ENCODE data around the gene UBA52.

DNA sequence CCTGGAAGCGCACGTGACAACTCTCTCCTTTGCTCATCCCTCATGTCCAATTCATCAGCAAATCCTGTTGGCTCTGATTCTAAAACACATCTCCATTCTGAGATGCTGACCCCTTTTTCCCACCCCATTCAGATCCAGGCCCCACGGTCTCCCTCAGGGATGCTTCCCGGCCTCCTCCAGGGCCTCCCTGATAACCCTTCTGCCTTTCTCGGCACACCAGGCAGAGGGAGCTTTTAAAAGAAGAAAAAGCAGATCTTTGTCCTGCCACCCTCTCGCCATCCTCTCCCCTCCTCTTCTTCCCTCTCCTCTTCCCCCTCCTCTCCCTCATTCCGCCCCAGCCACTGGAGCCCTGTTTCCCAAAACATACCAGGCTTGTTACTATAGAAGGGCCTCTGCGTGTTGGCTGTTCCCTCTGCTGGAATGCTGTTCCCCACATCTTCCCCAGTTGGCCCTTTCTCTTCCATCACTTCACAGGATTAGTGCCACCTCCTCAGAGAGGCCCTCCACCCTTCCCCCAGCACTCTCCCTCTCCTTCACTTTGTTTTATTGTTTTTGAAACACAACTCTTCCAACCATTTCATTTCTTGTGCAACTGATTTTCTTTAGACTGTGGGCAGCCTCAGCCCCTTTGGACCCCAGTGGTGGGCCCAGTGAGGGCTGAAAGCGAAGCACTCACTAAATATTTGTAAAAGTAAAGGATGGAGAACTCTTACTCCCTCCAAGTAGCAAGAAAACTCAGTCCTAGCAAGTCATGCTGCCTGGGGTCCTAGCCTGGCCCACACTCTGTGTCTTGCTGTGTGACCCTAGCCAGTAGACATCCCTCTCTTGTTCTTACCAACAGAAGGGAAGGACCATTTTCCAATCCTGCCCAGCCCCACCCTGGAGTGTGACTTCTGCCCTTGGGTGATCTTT, 37.4 kb downstream of the UBA52 start:
- TF ChIP-seq, protein P1, sequence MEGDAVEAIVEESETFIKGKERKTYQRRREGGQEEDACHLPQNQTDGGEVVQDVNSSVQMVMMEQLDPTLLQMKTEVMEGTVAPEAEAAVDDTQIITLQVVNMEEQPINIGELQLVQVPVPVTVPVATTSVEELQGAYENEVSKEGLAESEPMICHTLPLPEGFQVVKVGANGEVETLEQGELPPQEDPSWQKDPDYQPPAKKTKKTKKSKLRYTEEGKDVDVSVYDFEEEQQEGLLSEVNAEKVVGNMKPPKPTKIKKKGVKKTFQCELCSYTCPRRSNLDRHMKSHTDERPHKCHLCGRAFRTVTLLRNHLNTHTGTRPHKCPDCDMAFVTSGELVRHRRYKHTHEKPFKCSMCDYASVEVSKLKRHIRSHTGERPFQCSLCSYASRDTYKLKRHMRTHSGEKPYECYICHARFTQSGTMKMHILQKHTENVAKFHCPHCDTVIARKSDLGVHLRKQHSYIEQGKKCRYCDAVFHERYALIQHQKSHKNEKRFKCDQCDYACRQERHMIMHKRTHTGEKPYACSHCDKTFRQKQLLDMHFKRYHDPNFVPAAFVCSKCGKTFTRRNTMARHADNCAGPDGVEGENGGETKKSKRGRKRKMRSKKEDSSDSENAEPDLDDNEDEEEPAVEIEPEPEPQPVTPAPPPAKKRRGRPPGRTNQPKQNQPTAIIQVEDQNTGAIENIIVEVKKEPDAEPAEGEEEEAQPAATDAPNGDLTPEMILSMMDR (IDR thresholded peaks at IDR 0.05), result no peak
- TF ChIP-seq EP300 (IDR thresholded peaks at IDR 0.05) (no peak), POLR2A (IDR thresholded peaks at IDR 0.05) (no peak)
